Activated T-helper 1 cell treated with anti-CD3 and anti-CD28 coated beads, Interleukin-2, amount 50 U/mL, for 16 hours (primary cell): ENCODE measurements around the gene EFCC1.
A peak's percentile ranks its signal among the peaks of the same experiment; 100 is the strongest.

ENCODE experiments used
- DNase-seq, 2 donors: peaks; one replicate each; pipeline ENCODE4 v3.0.0-alpha.2; 2020; ENCODE audit warnings: low read depth in 1 of 2, low spot score in 1 of 2

The EFCC1 gene

GRCh38 chr3:128994173-128994512, 7.0 kb upstream of the EFCC1 start:
- no peak for DNase-seq

- DNase-seq: no peak
Observed at GRCh38 chr3:128994581-128995546, 6.2 kb upstream of the EFCC1 start.

GRCh38 chr3:128995737-128996136, 5.4 kb upstream of the EFCC1 start:
- no peak for DNase-seq

GRCh38 chr3:128996200-128996599, 4.9 kb upstream of the EFCC1 start:
- DNase-seq: no peak

GRCh38 chr3:128996726-128997125, 4.4 kb upstream of the EFCC1 start:
- DNase-seq: no peak

- DNase-seq: no peak
Observed at GRCh38 chr3:128997486-128998133, 3.5 kb upstream of the EFCC1 start.

GRCh38 chr3:128998561-128998960, 2.5 kb upstream of the EFCC1 start:
- no peak for DNase-seq

GRCh38 chr3:128999102-128999501, 2.0 kb upstream of the EFCC1 start:
- no peak for DNase-seq

GRCh38 chr3:129000742-129001100, 383 bp upstream of the EFCC1 start:
- no peak for DNase-seq

- DNase-seq: no peak
Observed at GRCh38 chr3:129001806-129002572, 885 bp downstream of the EFCC1 start.

GRCh38 chr3:129002573-129003569, 1.8 kb downstream of the EFCC1 start:
- DNase-seq: no peak

- DNase-seq: peak in 1 of 2 donors; percentile 50
Observed at GRCh38 chr3:129003578-129004112, 2.5 kb downstream of the EFCC1 start.

- no peak for DNase-seq
Observed at GRCh38 chr3:129004639-129005295, 3.7 kb downstream of the EFCC1 start.

- no peak for DNase-seq
Observed at GRCh38 chr3:129005526-129006303, 4.6 kb downstream of the EFCC1 start.

GRCh38 chr3:129006864-129007263, 5.8 kb downstream of the EFCC1 start:
- DNase-seq: no peak

- DNase-seq: no peak
Observed at GRCh38 chr3:129007792-129008191, 6.7 kb downstream of the EFCC1 start.

- DNase-seq: no peak
Observed at GRCh38 chr3:129009266-129009665, 8.2 kb downstream of the EFCC1 start.

- no peak for DNase-seq
Observed at GRCh38 chr3:129010310-129010956, 9.3 kb downstream of the EFCC1 start.

GRCh38 chr3:129013491-129013891, 12.4 kb downstream of the EFCC1 start:
- DNase-seq: no peak
